H1 (cell line): Measurements from ENCODE around the gene NTPCR. TPM values are rescaled to one million over a fixed set of nuclear protein-coding genes. Genes with fewer than 3 reads are reported as not detected.

Source experiments
- CTCF ChIA-PET: fragments of 300-600 bp; sonication (Branson Sonifier 250); formaldehyde crosslinking; loops from one replicate; lab custom pipeline; 2021; ENCODE audit not compliant: partially characterized antibody; lab: Charles Lee
- POLR2A ChIA-PET: fragments of 300-600 bp; sonication (Branson Sonifier 250); formaldehyde crosslinking; loops from one replicate; lab custom pipeline; 2021; ENCODE audit warnings: inconsistent platforms; ENCODE audit not compliant: partially characterized antibody; lab: Charles Lee
- DNase-seq, 2 experiments: peaks; one replicate each; pipeline versions ENCODE4 v3.0.0 to v3.0.0-alpha.2; 2010 to 2022; ENCODE audit warnings: low spot score in 2 of 2, low read depth in 1 of 2, mixed read lengths in 1 of 2
- FAIRE-seq: peaks from 2 replicates; lab custom pipeline; 2011; peaks lifted over from hg19 to GRCh38; lab: Jason Lieb, UNC
- H2AFZ ChIP-seq: 2 replicates; pipeline ENCODE4 v1.8.1; 2012; ENCODE audit warnings: low read length, inconsistent platforms
- H2AK5ac ChIP-seq: 2 replicates; pipeline ENCODE4 v1.6.1; 2013; ENCODE audit warnings: low read depth, low read length
- H2BK120ac ChIP-seq: replicated peaks from 2 replicates; pipeline ENCODE3; 2013; ENCODE audit warnings: low read depth, low read length, inconsistent platforms
- H2BK12ac ChIP-seq: 2 replicates; pipeline ENCODE4 v1.6.1; 2013; ENCODE audit warnings: low read depth, low read length
- H2BK15ac ChIP-seq: 2 replicates; pipeline ENCODE4 v1.6.1; 2013; ENCODE audit warnings: low read length
- H2BK20ac ChIP-seq: 2 replicates; pipeline ENCODE4 v1.6.1; 2013; ENCODE audit warnings: low read length
- H2BK5ac ChIP-seq: 2 replicates; pipeline ENCODE4 v1.6.1; 2013; ENCODE audit warnings: low read depth, low read length
- H3K14ac ChIP-seq: 2 replicates; pipeline ENCODE4 v1.6.1; 2013; ENCODE audit warnings: inconsistent platforms; ENCODE audit not compliant: insufficient read length
- H3K18ac ChIP-seq: 2 replicates; pipeline ENCODE4 v1.6.1; 2013; ENCODE audit warnings: low read length; ENCODE audit errors: extremely low read depth
- H3K23ac ChIP-seq: 2 replicates; pipeline ENCODE4 v1.6.1; 2013; ENCODE audit warnings: inconsistent platforms; ENCODE audit not compliant: insufficient read length
- H3K23me2 ChIP-seq: 2 replicates; pipeline ENCODE4 v1.6.1; 2013; ENCODE audit warnings: low read depth, low read length
- H3K27ac ChIP-seq: 2 replicates; pipeline ENCODE4 v1.6.1; 2011; ENCODE audit warnings: low read depth, low read length, inconsistent platforms
- H3K27me3 ChIP-seq, 4 experiments: replicated peaks in 1 of 4; 1 replicate in 1 of 4; 2 replicates in 3 of 4; pipeline versions ENCODE4 v1.6.1 to v1.8.1; 2011 to 2013; ENCODE audit warnings: low read length in 3 of 4, mild to moderate bottlenecking in 3 of 4, inconsistent platforms in 2 of 4, mixed read lengths in 2 of 4, moderate library complexity in 1 of 4; ENCODE audit not compliant: control insufficient read depth in 3 of 4, insufficient read depth in 3 of 4; ENCODE audit errors: extremely low read depth in 1 of 4
- H3K36me3 ChIP-seq, 4 experiments: 2 replicates each; pipeline versions ENCODE4 v1.6.1 to v1.8.1; 2011 to 2013; ENCODE audit warnings: mild to moderate bottlenecking in 4 of 4, low read length in 3 of 4, moderate library complexity in 2 of 4, control low read depth in 1 of 4, inconsistent platforms in 1 of 4; ENCODE audit not compliant: insufficient read depth in 4 of 4, control insufficient read depth in 2 of 4
- H3K4ac ChIP-seq: replicated peaks from 2 replicates; pipeline ENCODE3; 2013; ENCODE audit warnings: low read length, low read depth, mixed read lengths, inconsistent platforms; ENCODE audit not compliant: insufficient read length
- H3K4me1 ChIP-seq, 4 experiments: replicated peaks in 1 of 4; 1 replicate in 1 of 4; 2 replicates in 3 of 4; pipeline versions ENCODE4 v1.6.1 to v1.8.1; 2011 to 2013; ENCODE audit warnings: low read length in 3 of 4, inconsistent platforms in 2 of 4, mixed read lengths in 1 of 4; ENCODE audit not compliant: insufficient read depth in 4 of 4, control insufficient read depth in 3 of 4
- H3K4me2 ChIP-seq, 2 experiments: 2 replicates each; pipeline versions ENCODE4 v1.6.1 to v1.8.1; 2011 to 2013; ENCODE audit warnings: low read depth in 2 of 2, low read length in 2 of 2, control low read depth in 1 of 2, inconsistent platforms in 1 of 2, mild to moderate bottlenecking in 1 of 2; ENCODE audit not compliant: insufficient read depth in 1 of 2
- H3K4me3 ChIP-seq, 4 experiments: fragments of 200-600, 300-600 bp in 1 of 4; sonication (generic), shearing (Covaris generic), sonication (Bioruptor Twin) in 1 of 4; 2 replicates each; pipeline versions ENCODE4 v1.5.1 to v1.8.1; 2011 to 2016; ENCODE audit warnings: low read length in 4 of 4, low read depth in 3 of 4, control low read depth in 2 of 4, inconsistent platforms in 2 of 4, mild to moderate bottlenecking in 2 of 4, mixed read lengths in 1 of 4, moderate library complexity in 1 of 4; ENCODE audit not compliant: insufficient read depth in 2 of 4; ENCODE audit errors: extremely low read depth in 1 of 4
- H3K56ac ChIP-seq: replicated peaks from 2 replicates; pipeline ENCODE3; 2013; ENCODE audit warnings: low read depth, mild to moderate bottlenecking, mixed read lengths, low read length, inconsistent platforms; ENCODE audit not compliant: insufficient read length
- H3K79me1 ChIP-seq: 2 replicates; pipeline ENCODE4 v1.6.1; 2013; ENCODE audit warnings: low read depth, low read length, control low read depth
- H3K79me2 ChIP-seq, 2 experiments: 2 replicates each; pipeline versions ENCODE4 v1.6.1 to v1.8.1; 2012 to 2013; ENCODE audit warnings: low read length in 2 of 2, mild to moderate bottlenecking in 2 of 2, inconsistent platforms in 1 of 2; ENCODE audit not compliant: insufficient read depth in 2 of 2, control insufficient read depth in 1 of 2
- H3K9ac ChIP-seq, 4 experiments: replicated peaks in 1 of 4; 1 replicate in 1 of 4; 2 replicates in 3 of 4; pipeline versions ENCODE4 v1.6.1 to v1.8.1; 2011 to 2013; ENCODE audit warnings: low read depth in 3 of 4, low read length in 3 of 4, control low read depth in 2 of 4, mild to moderate bottlenecking in 2 of 4, moderate library complexity in 2 of 4, inconsistent platforms in 1 of 4; ENCODE audit errors: extremely low read depth in 1 of 4
- H3K9me3 ChIP-seq, 2 experiments: 2 replicates each; pipeline versions ENCODE4 v1.6.1 to v1.8.1; 2012 to 2013; ENCODE audit warnings: mild to moderate bottlenecking in 2 of 2, moderate library complexity in 2 of 2, control low read depth in 1 of 2, inconsistent platforms in 1 of 2, low read depth in 1 of 2, low read length in 1 of 2, mixed read lengths in 1 of 2; ENCODE audit not compliant: insufficient read depth in 2 of 2
- H4K20me1 ChIP-seq, 2 experiments: replicated peaks in 1 of 2; 2 replicates each; pipeline versions ENCODE3 to v1.8.1; 2011 to 2013; ENCODE audit warnings: inconsistent platforms in 2 of 2, low read length in 2 of 2, mild to moderate bottlenecking in 1 of 2; ENCODE audit not compliant: insufficient read depth in 2 of 2, control insufficient read depth in 1 of 2
- H4K5ac ChIP-seq: 2 replicates; pipeline ENCODE4 v1.6.1; 2013; ENCODE audit warnings: low read length, low read depth, mixed read lengths, inconsistent platforms; ENCODE audit not compliant: insufficient read length
- H4K8ac ChIP-seq: 2 replicates; pipeline ENCODE4 v1.8.0; 2013; ENCODE audit warnings: mild to moderate bottlenecking, moderate library complexity, low read length, inconsistent platforms; ENCODE audit not compliant: insufficient read depth; ENCODE audit errors: extremely low read depth
- H4K91ac ChIP-seq: replicated peaks from 2 replicates; pipeline ENCODE3; 2013; ENCODE audit warnings: low read length, mixed read lengths, inconsistent platforms; ENCODE audit not compliant: insufficient read length
- WGBS, 2 experiments: shearing (Covaris generic) in 1 of 2; methylation state at CpG; one replicate each; pipeline versions ENCODE4 v1.1.6 to v1.1.7; 2013 to 2015; ENCODE audit warnings: low lambda C conversion rate in 2 of 2, mixed read lengths in 2 of 2, inconsistent platforms in 1 of 2, low coverage in 1 of 2, missing lambda C conversion rate in 1 of 2; ENCODE audit not compliant: insufficient replicate concordance in 2 of 2, insufficient coverage in 1 of 2, insufficient read length in 1 of 2; ENCODE audit errors: extremely low coverage in 1 of 2, missing lambda C conversion rate in 1 of 2; 5-methylcytosine and 5-hydroxymethylcytosine counted together
- polyA plus RNA-seq, 7 experiments: library from polyadenylated mRNA; depleted of rRNA in 3 of 7; stranded (reverse) in 5 of 7; unstranded in 2 of 7; fragments of >200 nt in 5 of 7; fragments of 200-250 nt in 2 of 7; gene quantifications; 1 replicate in 5 of 7; 2 replicates in 1 of 7; 4 replicates in 1 of 7; pipeline versions ENCODE4 v1.2.1 to v1.2.3, GENCODE V29; 2011 to 2013; ENCODE audit warnings: missing spikeins in 2 of 7, mixed read lengths in 2 of 7
- total RNA-seq: library from RNA; stranded (reverse); fragmentation: NEBNext Ultra II Directional; extraction: Animal tissue kit (Norgen Biotek cat#: 25700); gene quantifications from 2 replicates; pipeline ENCODE4 v1.2.1, GENCODE V29; 2021
- TF ChIP-seq, protein P1 (sequence below): IDR thresholded peaks from 2 replicates; pipeline ENCODE4 v1.6.1; 2011; ENCODE audit warnings: low read length, improper control_type of control experiment
- TF ChIP-seq, protein P2 (sequence below): IDR thresholded peaks from 2 replicates; pipeline ENCODE4 v1.6.1; 2012; ENCODE audit warnings: inconsistent platforms

The NTPCR gene
- total and polyA plus RNA-seq, 2 of the 8 experiments (the other 6 are each of a cell fraction or from before 2014, with no cell fraction given), result 22.6 to 73.1 TPM

DNA sequence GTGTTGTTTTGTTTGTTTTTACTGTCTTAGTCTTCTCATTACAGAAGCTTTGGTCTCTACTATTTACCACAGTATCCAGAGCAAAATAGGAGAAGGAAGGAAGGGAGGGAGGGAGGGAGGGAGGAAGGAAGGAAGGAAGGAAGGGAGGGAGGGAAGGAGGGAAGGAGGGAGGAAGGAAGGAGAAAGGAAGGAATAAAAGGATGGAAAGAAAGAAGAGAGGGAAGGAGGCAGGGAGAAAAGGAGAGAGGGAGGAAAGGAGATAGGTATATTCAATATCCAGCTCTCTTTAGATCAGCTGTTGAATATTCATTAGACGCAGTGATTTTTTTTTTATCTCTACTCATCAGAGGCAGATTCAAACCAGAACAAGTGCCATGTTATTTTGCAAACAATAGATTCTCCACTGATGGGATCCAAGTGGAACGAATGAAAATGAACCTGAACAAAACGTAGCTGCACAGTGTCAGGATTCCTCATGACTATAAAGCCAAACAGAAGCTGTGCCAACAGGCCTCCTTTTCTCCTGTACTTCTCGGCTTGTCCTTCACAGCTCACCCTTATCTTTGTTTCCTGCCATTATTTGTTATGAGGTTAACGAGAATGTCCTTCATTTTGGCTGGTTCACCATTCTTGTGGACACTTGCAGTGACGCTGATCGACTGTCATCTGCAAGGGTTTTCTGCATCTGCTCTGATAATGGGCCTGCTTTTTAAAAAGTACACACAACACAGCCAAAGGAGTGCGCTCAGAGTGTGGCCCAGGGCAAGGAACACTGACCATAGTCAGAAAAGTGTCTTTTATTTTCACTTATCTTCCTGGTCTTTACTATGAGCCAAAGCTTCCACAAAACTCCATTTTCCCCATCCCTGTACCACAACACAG is 7.8 kb upstream of the NTPCR start:
- no peak overlapping the region for H4K91ac ChIP-seq
- no peaks in the 10 kb centered on the region for H3K36me3 ChIP-seq
- no peak overlapping the region for H2AFZ ChIP-seq
- no peak overlapping the region for H2BK120ac ChIP-seq
- no peak overlapping the region for H2BK5ac ChIP-seq
- FAIRE-seq (no peak), DNase-seq (no peak)
- H3K23ac ChIP-seq, result no peak overlapping the region
- no peaks in the 10 kb centered on the region for H3K79me2 ChIP-seq
- no peaks in the 10 kb centered on the region for H3K27me3 ChIP-seq
- no peaks in the 10 kb centered on the region for H3K4me1 ChIP-seq
- H2BK12ac ChIP-seq, result no peak overlapping the region
- H3K14ac ChIP-seq, result no peak overlapping the region
- 92% methylated on average over 7 of the region's 8 CpGs; no CpG with 5 or more reads in 1 of the 2 experiments for WGBS, 2 experiments
- no peak overlapping the region for H4K5ac ChIP-seq
- no peak overlapping the region for H3K4ac ChIP-seq
- no peaks in the 10 kb centered on the region for H4K20me1 ChIP-seq
- H3K56ac ChIP-seq, result no peak overlapping the region
- H3K9ac ChIP-seq, result no peak overlapping the region
- H3K4me2 ChIP-seq, result no peak overlapping the region
- no peak overlapping the region for H2AK5ac ChIP-seq
- no peaks in the 10 kb centered on the region for H3K79me1 ChIP-seq
- H3K4me3 ChIP-seq, result no peak overlapping the region
- H3K27ac ChIP-seq, result no peak overlapping the region
- ChIA-PET POLR2A (no interaction called here), CTCF (no interaction called here)
- H3K23me2 ChIP-seq, result no peaks in the 10 kb centered on the region
- H4K8ac ChIP-seq, result no peak overlapping the region
- TF ChIP-seq, protein P1, sequence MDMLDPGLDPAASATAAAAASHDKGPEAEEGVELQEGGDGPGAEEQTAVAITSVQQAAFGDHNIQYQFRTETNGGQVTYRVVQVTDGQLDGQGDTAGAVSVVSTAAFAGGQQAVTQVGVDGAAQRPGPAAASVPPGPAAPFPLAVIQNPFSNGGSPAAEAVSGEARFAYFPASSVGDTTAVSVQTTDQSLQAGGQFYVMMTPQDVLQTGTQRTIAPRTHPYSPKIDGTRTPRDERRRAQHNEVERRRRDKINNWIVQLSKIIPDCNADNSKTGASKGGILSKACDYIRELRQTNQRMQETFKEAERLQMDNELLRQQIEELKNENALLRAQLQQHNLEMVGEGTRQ, result no peak
- TF ChIP-seq, protein P2, sequence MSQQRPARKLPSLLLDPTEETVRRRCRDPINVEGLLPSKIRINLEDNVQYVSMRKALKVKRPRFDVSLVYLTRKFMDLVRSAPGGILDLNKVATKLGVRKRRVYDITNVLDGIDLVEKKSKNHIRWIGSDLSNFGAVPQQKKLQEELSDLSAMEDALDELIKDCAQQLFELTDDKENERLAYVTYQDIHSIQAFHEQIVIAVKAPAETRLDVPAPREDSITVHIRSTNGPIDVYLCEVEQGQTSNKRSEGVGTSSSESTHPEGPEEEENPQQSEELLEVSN, result no peak
- H2BK15ac ChIP-seq, result no peak overlapping the region
- no peak overlapping the region for H3K18ac ChIP-seq
- H2BK20ac ChIP-seq, result no peak overlapping the region
- H3K9me3 ChIP-seq, result no peaks in the 10 kb centered on the region
